BLaER1 treated with 17β-estradiol and CSF1 and Interleukin-3, amounts not matched to agents 10 nM and 100 nM (cell line): Measurements from ENCODE around the gene DUOX1.

ENCODE experiments used
- H3K27ac ChIP-seq, 11 experiments: shearing (Covaris generic); formaldehyde crosslinking; 2 replicates each; pipeline ENCODE4 v1.8.1; 2022
- H3K27me3 ChIP-seq, 11 experiments: shearing (Covaris generic); formaldehyde crosslinking; 2 replicates each; pipeline ENCODE4 v1.8.1; 2022
- H3K36me3 ChIP-seq, 11 experiments: shearing (Covaris generic); formaldehyde crosslinking; 2 replicates each; pipeline ENCODE4 v1.8.1; 2022
- H3K4me1 ChIP-seq, 10 experiments: shearing (Covaris generic); formaldehyde crosslinking; 2 replicates each; pipeline ENCODE4 v1.8.1; 2022
- H3K4me2 ChIP-seq, 11 experiments: shearing (Covaris generic); formaldehyde crosslinking; 2 replicates each; pipeline ENCODE4 v1.8.1; 2022
- H3K4me3 ChIP-seq, 10 experiments: shearing (Covaris generic); formaldehyde crosslinking; 2 replicates each; pipeline ENCODE4 v1.8.1; 2022
- H3K9ac ChIP-seq, 11 experiments: shearing (Covaris generic); formaldehyde crosslinking; 2 replicates each; pipeline ENCODE4 v1.8.1; 2022
- H3K9me3 ChIP-seq, 11 experiments: shearing (Covaris generic); formaldehyde crosslinking; replicated peaks in 1 of 11; 2 replicates each; pipeline ENCODE4 v1.8.1; 2022
- H4K20me1 ChIP-seq, 11 experiments: shearing (Covaris generic); formaldehyde crosslinking; 2 replicates each; pipeline ENCODE4 v1.8.1; 2022
- Cebpa-rat ChIP-seq, 11 experiments: shearing (Covaris generic); IDR thresholded peaks; 2 replicates each; pipeline ENCODE4 v1.8.1; 2022

DUOX1 gene

GRCh38 chr15:45184562-45185041 is 54.8 kb downstream of the DUOX1 start:
- peaks cover 0 to 74% (median 25%) of the 10 kb centered on the region in 11 experiments; a peak in 17 of 22 replicates for H4K20me1 ChIP-seq
- peak overlapping the region; percentile 92 to 100 (median 98) for H3K4me2 ChIP-seq
- H3K4me1 ChIP-seq = peaks cover 76 to 88% (median 82%) of the 10 kb centered on the region in 10 experiments
- H3K27me3 ChIP-seq = no peaks in the 10 kb centered on the region
- no peak for TF ChIP-seq Cebpa-rat (IDR thresholded peaks at IDR 0.05)
- H3K9me3 ChIP-seq = no peaks in the 10 kb centered on the region
- H3K36me3 ChIP-seq = peaks cover 0 to 17% (median 0%) of the 10 kb centered on the region in 11 experiments; a peak in 4 of 22 replicates
- H3K9ac ChIP-seq = peak overlapping the region in 7 of 11 experiments; percentile 3 to 93 (median 53); a peak in 5 of 22 replicates
- peak overlapping the region in 4 of 11 experiments; percentile 17 to 39 (median 28); a peak in 7 of 22 replicates for H3K27ac ChIP-seq
- H3K4me3 ChIP-seq = no peak overlapping the region

- peak overlapping the region in 4 of 10 experiments; percentile 32 to 89 (median 86); a peak in 1 of 20 replicates for H3K4me3 ChIP-seq
- peak overlapping the region; percentile 92 to 100 (median 98) for H3K4me2 ChIP-seq
- no peaks in the 10 kb centered on the region for H3K9me3 ChIP-seq
- H3K27ac ChIP-seq = peak overlapping the region in 4 of 11 experiments; percentile 17 to 39 (median 28); a peak in 6 of 22 replicates
- H3K27me3 ChIP-seq = no peaks in the 10 kb centered on the region
- H3K36me3 ChIP-seq = peaks cover 0 to 11% (median 0%) of the 10 kb centered on the region in 11 experiments; a peak in 3 of 22 replicates
- H3K4me1 ChIP-seq = peaks cover 70 to 83% (median 75%) of the 10 kb centered on the region in 10 experiments
- peaks cover 0 to 68% (median 25%) of the 10 kb centered on the region in 11 experiments; a peak in 17 of 22 replicates for H4K20me1 ChIP-seq
- H3K9ac ChIP-seq = peak overlapping the region in 9 of 11 experiments; percentile 6 to 93 (median 79); a peak in 10 of 22 replicates
- no peak for TF ChIP-seq Cebpa-rat (IDR thresholded peaks at IDR 0.05)
Measured at GRCh38 chr15:45185069-45185779, 55.4 kb downstream of the DUOX1 start.

- H3K9me3 ChIP-seq = no peaks in the 10 kb centered on the region
- peaks cover 0 to 8% (median 0%) of the 10 kb centered on the region in 11 experiments; a peak in 3 of 22 replicates for H3K36me3 ChIP-seq
- H3K9ac ChIP-seq = peak overlapping the region in 10 of 11 experiments; percentile 79 to 93 (median 86); a peak in 19 of 22 replicates
- TF ChIP-seq Cebpa-rat (IDR thresholded peaks at IDR 0.05) = no peak
- peak overlapping the region in 7 of 11 experiments; percentile 77 to 86 (median 83); a peak in 14 of 22 replicates for H3K27ac ChIP-seq
- peak overlapping the region; percentile 61 to 90 (median 84); a peak in 18 of 20 replicates for H3K4me3 ChIP-seq
- peaks cover 61 to 74% (median 66%) of the 10 kb centered on the region in 10 experiments for H3K4me1 ChIP-seq
- H4K20me1 ChIP-seq = peaks cover 0 to 59% (median 25%) of the 10 kb centered on the region in 11 experiments; a peak in 17 of 22 replicates
- no peaks in the 10 kb centered on the region for H3K27me3 ChIP-seq
- H3K4me2 ChIP-seq = peak overlapping the region; percentile 92 to 100 (median 98)
Measured at GRCh38 chr15:45185903-45186770, 56.3 kb downstream of the DUOX1 start.

- Histone ChIP-seq H4K20me1 (peaks cover 0 to 50% (median 25%) of the 10 kb centered on the region in 11 experiments; a peak in 17 of 22 replicates), H3K9me3 (no peaks in the 10 kb centered on the region), H3K4me2 (peak overlapping the region; percentile 92 to 100 (median 98)), H3K9ac (peak overlapping the region; percentile 79 to 93 (median 86)), H3K36me3 (peaks cover 0 to 8% (median 0%) of the 10 kb centered on the region in 11 experiments; a peak in 1 of 22 replicates), H3K4me1 (peaks cover 53 to 65% (median 58%) of the 10 kb centered on the region in 10 experiments), H3K4me3 (peak overlapping the region; percentile 61 to 90 (median 84)), H3K27me3 (no peaks in the 10 kb centered on the region), H3K27ac (peak overlapping the region in 10 of 11 experiments; percentile 59 to 86 (median 82); a peak in 20 of 22 replicates)
- TF ChIP-seq Cebpa-rat (IDR thresholded peaks at IDR 0.05) = no peak
Measured at GRCh38 chr15:45186771-45187577, 57.2 kb downstream of the DUOX1 start.

- TF ChIP-seq Cebpa-rat (IDR thresholded peaks at IDR 0.05) = no peak
Measured at GRCh38 chr15:45187578-45187893, 57.7 kb downstream of the DUOX1 start.

GRCh38 chr15:45187894-45188830 is 58.4 kb downstream of the DUOX1 start, which contains the start of gene SHF:
SHF (minus strand) TSS chr15:45187966; CDS start chr15:45187951, 15 bp downstream.
- TF ChIP-seq Cebpa-rat (IDR thresholded peaks at IDR 0.05) = no peak
- Histone ChIP-seq H3K27me3 (no peaks in the 10 kb centered on the region), H3K4me1 (peaks cover 42 to 54% (median 46%) of the 10 kb centered on the region in 10 experiments), H3K9ac (peak within 1 kb of the TSS; percentile 79 to 93 (median 86)), H3K4me3 (peak within 1 kb of the TSS; percentile 61 to 90 (median 84)), H3K27ac (peak within 1 kb of the TSS in 10 of 11 experiments; percentile 59 to 86 (median 82); a peak in 21 of 22 replicates), H3K36me3 (peaks cover 0 to 7% (median 0%) of the 10 kb centered on the region in 11 experiments; a peak in 1 of 22 replicates), H3K9me3 (no peaks in the 10 kb centered on the region), H4K20me1 (peaks cover 0 to 41% (median 25%) of the 10 kb centered on the region in 11 experiments; a peak in 16 of 22 replicates), H3K4me2 (peak within 1 kb of the TSS; percentile 96 to 100 (median 99))

More at GRCh38 chr15:45187578-45187893, 57.7 kb downstream of the DUOX1 start:
- peak overlapping the region; percentile 92 to 100 (median 98) for H3K4me2 ChIP-seq
- no peaks in the 10 kb centered on the region for H3K27me3 ChIP-seq
- H3K4me1 ChIP-seq = peaks cover 48 to 60% (median 52%) of the 10 kb centered on the region in 10 experiments
- peaks cover 0 to 46% (median 25%) of the 10 kb centered on the region in 11 experiments; a peak in 17 of 22 replicates for H4K20me1 ChIP-seq
- H3K9me3 ChIP-seq = no peaks in the 10 kb centered on the region
- peak overlapping the region; percentile 61 to 90 (median 84) for H3K4me3 ChIP-seq
- peak overlapping the region in 10 of 11 experiments; percentile 59 to 86 (median 82); a peak in 20 of 22 replicates for H3K27ac ChIP-seq
- H3K9ac ChIP-seq = peak overlapping the region; percentile 79 to 93 (median 86)
- H3K36me3 ChIP-seq = peaks cover 0 to 8% (median 0%) of the 10 kb centered on the region in 11 experiments; a peak in 1 of 22 replicates
